ENCODE data around the gene KRT3. TPM values are rescaled to one million over a fixed set of nuclear protein-coding genes. Genes with fewer than 3 reads are reported as not detected.

Gene KRT3
- total and polyA plus RNA-seq, 10 donors = not detected

- Histone ChIP-seq H3K36me3 (no peaks in the 10 kb centered on the region), H3K4me3 (no peak overlapping the region), H3K4me1 (no peaks in the 10 kb centered on the region), H3K27me3 (replicated peaks in 1 of 7) (no peaks in the 10 kb centered on the region), H3K27ac (peak overlapping the region in 6 of 8 donors; percentile 1 to 44 (median 32)), H3K9me3 (no peaks in the 10 kb centered on the region)
- TF ChIP-seq POLR2A (IDR thresholded peaks at IDR 0.05) = no peak
- intact Hi-C loops (cut with DNase I; ENCODE audit: low total_unique reads) = no loop called here
- DNase-seq = no peak
These were observed 32.2 kb upstream of the KRT3 start for GRCh38 chr12:52828156-52828555.

- TF ChIP-seq POLR2AphosphoS5 (IDR thresholded peaks at IDR 0.05) = no peak
- TF ChIP-seq CTCF (IDR thresholded peaks at IDR 0.05 in 8 of 11, conservative IDR thresholded peaks at IDR 0.05 in 3 of 11) = no peak
- TF ChIP-seq POLR2A (IDR thresholded peaks at IDR 0.05) = no peak
- H3K27me3 ChIP-seq (replicated peaks in 1 of 7) = no peaks in the 10 kb centered on the region
- H3K4me1 ChIP-seq = no peaks in the 10 kb centered on the region
- peak overlapping the region in 6 of 8 donors; percentile 1 to 44 (median 32) for H3K27ac ChIP-seq
- 67 to 85% (median 81%) methylated on average over 6 of the region's 6 CpGs for WGBS, 5 donors
- no peaks in the 10 kb centered on the region for H3K36me3 ChIP-seq
- intact Hi-C loops (cut with DNase I; ENCODE audit: low total_unique reads) = no loop called here
- no peaks in the 10 kb centered on the region for H3K9me3 ChIP-seq
- DNase-seq = no peak
- H3K4me3 ChIP-seq = no peak overlapping the region
These were observed 31.7 kb upstream of the KRT3 start for GRCh38 chr12:52827499-52828090.

- peaks cover 0 to 7% (median 0%) of the 10 kb centered on the region in 7 donors for H3K27me3 ChIP-seq (replicated peaks in 1 of 7)
- intact Hi-C loops (cut with DNase I; ENCODE audit: low total_unique reads) = no loop called here
- no peak for TF ChIP-seq CTCF (IDR thresholded peaks at IDR 0.05 in 8 of 11, conservative IDR thresholded peaks at IDR 0.05 in 3 of 11)
- TF ChIP-seq POLR2AphosphoS5 (IDR thresholded peaks at IDR 0.05) = no peak
- TF ChIP-seq POLR2A (IDR thresholded peaks at IDR 0.05) = no peak
- 88 to 95% (median 90%) methylated on average over 11 of the region's 11 CpGs for WGBS, 5 donors
- peak overlapping the region in 1 of 8 donors; percentile 44 for H3K27ac ChIP-seq
- H3K9me3 ChIP-seq = no peaks in the 10 kb centered on the region
- DNase-seq = no peak
- no peak overlapping the region for H3K4me3 ChIP-seq
- H3K4me1 ChIP-seq = peaks cover 0 to 5% (median under 1%) of the 10 kb centered on the region in 6 donors
- no peaks in the 10 kb centered on the region for H3K36me3 ChIP-seq
These were observed 30.9 kb upstream of the KRT3 start for GRCh38 chr12:52826611-52827498.

GRCh38 chr12:52825961-52826360 is 30.0 kb upstream of the KRT3 start:
- Histone ChIP-seq H3K36me3 (no peaks in the 10 kb centered on the region), H3K4me1 (peaks cover 0 to 8% (median 1%) of the 10 kb centered on the region in 6 donors), H3K27ac (no peak overlapping the region), H3K9me3 (no peaks in the 10 kb centered on the region), H3K4me3 (no peak overlapping the region), H3K27me3 (replicated peaks in 1 of 7) (peaks cover 0 to 11% (median 0%) of the 10 kb centered on the region in 7 donors)
- 64 to 90% (median 79%) methylated on average over 4 of the region's 4 CpGs for WGBS, 5 donors
- DNase-seq = peak; percentile 6
- intact Hi-C loops (cut with DNase I; ENCODE audit: low total_unique reads) = no loop called here
- TF ChIP-seq CTCF (IDR thresholded peaks at IDR 0.05 in 8 of 11, conservative IDR thresholded peaks at IDR 0.05 in 3 of 11) = no peak
- TF ChIP-seq POLR2AphosphoS5 (IDR thresholded peaks at IDR 0.05) = no peak
- TF ChIP-seq POLR2A (IDR thresholded peaks at IDR 0.05) = no peak

All from spleen (tissue), 11 donors.